ENCODE measurements around the gene ULK1. TPM values are rescaled to one million over a fixed set of nuclear protein-coding genes. Genes with fewer than 3 reads are reported as not detected.
"Not testable (repeated sequence)": the region's sequence is repeated elsewhere in the genome, so short reads cannot be mapped to it uniquely, and the experiment has no call there.

Gene ULK1
- total RNA-seq, 2 donors from 2014 or later, result 14.7 to 21.5 TPM

GRCh38 chr12:131869871-131870418, 24.5 kb upstream of the ULK1 start:
- no peak for ATAC-seq (replicated peaks)
- Mint-ChIP-seq H3K27ac (no peak overlapping the region), H3K9me3 (no peaks in the 10 kb centered on the region), H3K27me3 (no peaks in the 10 kb centered on the region), H3K4me1 (no peaks in the 10 kb centered on the region), H3K36me3 (ENCODE audit: low read depth) (no peaks in the 10 kb centered on the region), H3K4me3 (no peak overlapping the region)

- H3K4me1 Mint-ChIP-seq, result no peaks in the 10 kb centered on the region
- no peak overlapping the region for H3K27ac Mint-ChIP-seq
- ATAC-seq (replicated peaks), result no peak
- H3K27me3 Mint-ChIP-seq, result no peaks in the 10 kb centered on the region
- no peaks in the 10 kb centered on the region for H3K9me3 Mint-ChIP-seq
- H3K36me3 Mint-ChIP-seq (ENCODE audit: low read depth), result no peaks in the 10 kb centered on the region
- H3K4me3 Mint-ChIP-seq, result no peak overlapping the region
Observed at GRCh38 chr12:131871677-131872076, 22.7 kb upstream of the ULK1 start.

- ATAC-seq (replicated peaks), result no peak
- Mint-ChIP-seq H3K27ac (no peak overlapping the region), H3K4me1 (no peaks in the 10 kb centered on the region), H3K9me3 (no peaks in the 10 kb centered on the region), H3K27me3 (no peaks in the 10 kb centered on the region), H3K4me3 (no peak overlapping the region), H3K36me3 (ENCODE audit: low read depth) (no peaks in the 10 kb centered on the region)
Observed at GRCh38 chr12:131872154-131873051, 22.0 kb upstream of the ULK1 start.

GRCh38 chr12:131873293-131873692, 21.1 kb upstream of the ULK1 start:
- Mint-ChIP-seq H3K27ac (no peak overlapping the region), H3K36me3 (ENCODE audit: low read depth) (no peaks in the 10 kb centered on the region), H3K27me3 (peaks cover 4% of the 10 kb centered on the region)

GRCh38 chr12:131874972-131875371, 19.4 kb upstream of the ULK1 start:
- not testable (repeated sequence) for H3K4me1 Mint-ChIP-seq; H3K36me3 Mint-ChIP-seq (ENCODE audit: low read depth); ATAC-seq (replicated peaks); H3K27me3 Mint-ChIP-seq; H3K27ac Mint-ChIP-seq; H3K4me3 Mint-ChIP-seq; H3K9me3 Mint-ChIP-seq

More at GRCh38 chr12:131873293-131873692, 21.1 kb upstream of the ULK1 start:
- Mint-ChIP-seq H3K9me3 (no peaks in the 10 kb centered on the region), H3K4me3 (no peak overlapping the region), H3K4me1 (no peaks in the 10 kb centered on the region)
- no peak for ATAC-seq (replicated peaks)

GRCh38 chr12:131877216-131877615, 17.2 kb upstream of the ULK1 start:
- H3K4me1 Mint-ChIP-seq; H3K9me3 Mint-ChIP-seq; ATAC-seq (replicated peaks); H3K4me3 Mint-ChIP-seq; H3K36me3 Mint-ChIP-seq (ENCODE audit: low read depth); H3K27me3 Mint-ChIP-seq; H3K27ac Mint-ChIP-seq: not testable (repeated sequence)

- not testable (repeated sequence) for H3K27ac Mint-ChIP-seq; H3K9me3 Mint-ChIP-seq; H3K4me1 Mint-ChIP-seq; H3K36me3 Mint-ChIP-seq (ENCODE audit: low read depth); H3K27me3 Mint-ChIP-seq; ATAC-seq (replicated peaks); H3K4me3 Mint-ChIP-seq
Observed at GRCh38 chr12:131878436-131878835, 16.0 kb upstream of the ULK1 start.

GRCh38 chr12:131882804-131883520, 11.5 kb upstream of the ULK1 start:
- H3K27ac Mint-ChIP-seq, result no peak overlapping the region
- H3K36me3 Mint-ChIP-seq (ENCODE audit: low read depth), result no peaks in the 10 kb centered on the region
- no peak for ATAC-seq (replicated peaks)
- H3K4me1 Mint-ChIP-seq, result no peaks in the 10 kb centered on the region
- H3K4me3 Mint-ChIP-seq, result no peak overlapping the region
- peaks cover 5% of the 10 kb centered on the region for H3K27me3 Mint-ChIP-seq
- peaks cover 5% of the 10 kb centered on the region for H3K9me3 Mint-ChIP-seq

- Mint-ChIP-seq H3K36me3 (ENCODE audit: low read depth) (no peaks in the 10 kb centered on the region), H3K4me1 (no peaks in the 10 kb centered on the region), H3K4me3 (no peak overlapping the region), H3K27me3 (peaks cover 4% of the 10 kb centered on the region), H3K9me3 (peaks cover 5% of the 10 kb centered on the region), H3K27ac (no peak overlapping the region)
- ATAC-seq (replicated peaks), result no peak
Observed at GRCh38 chr12:131883521-131883900, 10.9 kb upstream of the ULK1 start.

GRCh38 chr12:131885076-131885475, 9.3 kb upstream of the ULK1 start:
- not testable (repeated sequence) for H3K36me3 Mint-ChIP-seq (ENCODE audit: low read depth); H3K4me3 Mint-ChIP-seq; H3K27ac Mint-ChIP-seq; H3K27me3 Mint-ChIP-seq; H3K4me1 Mint-ChIP-seq; ATAC-seq (replicated peaks); H3K9me3 Mint-ChIP-seq

GRCh38 chr12:131885543-131886057, 8.8 kb upstream of the ULK1 start:
- Mint-ChIP-seq H3K4me3 (no peak overlapping the region), H3K27me3 (no peaks in the 10 kb centered on the region), H3K9me3 (peaks cover 5% of the 10 kb centered on the region), H3K36me3 (ENCODE audit: low read depth) (no peaks in the 10 kb centered on the region), H3K4me1 (no peaks in the 10 kb centered on the region), H3K27ac (no peak overlapping the region)
- ATAC-seq (replicated peaks), result no peak

GRCh38 chr12:131891722-131892121, 2.7 kb upstream of the ULK1 start:
- H3K27me3 Mint-ChIP-seq, result not testable (repeated sequence)

GRCh38 chr12:131892711-131893604, 1.5 kb upstream of the ULK1 start:
- peak overlapping the region; percentile 78 for H3K4me3 Mint-ChIP-seq
- no peaks in the 10 kb centered on the region for H3K36me3 Mint-ChIP-seq (ENCODE audit: low read depth)
- H3K27me3 Mint-ChIP-seq, result no peaks in the 10 kb centered on the region

More at GRCh38 chr12:131891722-131892121, 2.7 kb upstream of the ULK1 start:
- H3K4me1 Mint-ChIP-seq; ATAC-seq (replicated peaks); H3K9me3 Mint-ChIP-seq; H3K36me3 Mint-ChIP-seq (ENCODE audit: low read depth); H3K4me3 Mint-ChIP-seq; H3K27ac Mint-ChIP-seq: not testable (repeated sequence)

More at GRCh38 chr12:131892711-131893604, 1.5 kb upstream of the ULK1 start:
- Mint-ChIP-seq H3K9me3 (no peaks in the 10 kb centered on the region), H3K4me1 (no peaks in the 10 kb centered on the region), H3K27ac (no peak overlapping the region)
- no peak for ATAC-seq (replicated peaks)
